Mesenchymal stem cell (in vitro differentiated cells and primary cell): ENCODE measurements around the gene MCEE.

ENCODE experiments used
- DNase-seq: peaks from one replicate; pipeline ENCODE4 v3.0.0-alpha.2; 2013
- H2AFZ ChIP-seq: one replicate; pipeline ENCODE4 v1.6.1; 2013; ENCODE audit warnings: low read depth, mild to moderate bottlenecking, control low read depth, inconsistent platforms, low read length, moderate library complexity
- H2AK5ac ChIP-seq: 2 replicates; pipeline ENCODE4 v1.6.1; 2013; ENCODE audit warnings: low read length, moderate library complexity, mild to moderate bottlenecking, inconsistent platforms; ENCODE audit not compliant: severe bottlenecking
- H2BK120ac ChIP-seq: one replicate; pipeline ENCODE4 v1.6.1; 2013; ENCODE audit warnings: low read depth, mild to moderate bottlenecking, inconsistent platforms, low read length, moderate library complexity
- H2BK12ac ChIP-seq, 2 experiments: one replicate each; pipeline ENCODE4 v1.6.1; 2013; ENCODE audit warnings: inconsistent platforms in 2 of 2, low read length in 2 of 2, mild to moderate bottlenecking in 2 of 2, moderate library complexity in 2 of 2, control low read depth in 1 of 2
- H2BK15ac ChIP-seq: one replicate; pipeline ENCODE4 v1.6.1; 2013; ENCODE audit warnings: mild to moderate bottlenecking, low read depth, inconsistent platforms; ENCODE audit not compliant: poor library complexity, severe bottlenecking
- H2BK5ac ChIP-seq: 2 replicates; pipeline ENCODE4 v1.6.1; 2013; ENCODE audit warnings: low read depth, mild to moderate bottlenecking, low read length, control low read depth, inconsistent platforms; ENCODE audit not compliant: poor library complexity, severe bottlenecking
- H3K14ac ChIP-seq, 2 experiments: one replicate each; pipeline ENCODE4 v1.6.1; 2013; ENCODE audit warnings: inconsistent platforms in 2 of 2, low read length in 2 of 2, control low read depth in 1 of 2, mild to moderate bottlenecking in 1 of 2, moderate library complexity in 1 of 2
- H3K18ac ChIP-seq, 2 experiments: one replicate each; pipeline ENCODE4 v1.6.1; 2013; ENCODE audit warnings: inconsistent platforms in 2 of 2, low read length in 2 of 2, control low read depth in 1 of 2, low read depth in 1 of 2, mild to moderate bottlenecking in 1 of 2
- H3K23ac ChIP-seq, 2 experiments: one replicate each; pipeline ENCODE4 v1.6.1; 2013; ENCODE audit warnings: inconsistent platforms in 2 of 2, low read length in 2 of 2, mild to moderate bottlenecking in 2 of 2, moderate library complexity in 2 of 2, control low read depth in 1 of 2
- H3K27ac ChIP-seq: 2 replicates; pipeline ENCODE4 v1.5.1; 2013; ENCODE audit warnings: mild to moderate bottlenecking, moderate library complexity, low read length, control low read depth, inconsistent platforms; ENCODE audit not compliant: poor library complexity, severe bottlenecking
- H3K27me3 ChIP-seq, 2 experiments: 2 replicates each; pipeline versions ENCODE4 v1.6.1 to v1.7.0; 2013; ENCODE audit warnings: low read length in 2 of 2, mild to moderate bottlenecking in 2 of 2, moderate library complexity in 2 of 2, control low read depth in 1 of 2, inconsistent platforms in 1 of 2; ENCODE audit not compliant: control insufficient read depth in 1 of 2, insufficient read depth in 1 of 2
- H3K36me3 ChIP-seq, 2 experiments: 2 replicates each; pipeline versions ENCODE4 v1.6.1 to v1.7.0; 2013; ENCODE audit warnings: low read length in 2 of 2, control low read depth in 1 of 2, inconsistent platforms in 1 of 2, low read depth in 1 of 2, mild to moderate bottlenecking in 1 of 2; ENCODE audit not compliant: insufficient read depth in 2 of 2, control insufficient read depth in 1 of 2
- H3K4ac ChIP-seq, 2 experiments: one replicate each; pipeline ENCODE4 v1.6.1; 2013; ENCODE audit warnings: inconsistent platforms in 2 of 2, low read length in 2 of 2, mild to moderate bottlenecking in 2 of 2, moderate library complexity in 2 of 2, control low read depth in 1 of 2, low read depth in 1 of 2
- H3K4me1 ChIP-seq: 2 replicates; pipeline ENCODE4 v1.6.1; 2013; ENCODE audit warnings: low read depth, low read length, control low read depth; ENCODE audit not compliant: control insufficient read depth, insufficient read depth
- H3K4me2 ChIP-seq: 2 replicates; pipeline ENCODE4 v1.6.1; 2013; ENCODE audit warnings: low read length, mild to moderate bottlenecking, inconsistent platforms; ENCODE audit not compliant: poor library complexity, severe bottlenecking
- H3K4me3 ChIP-seq, 2 experiments: 2 replicates each; pipeline versions ENCODE4 v1.5.1 to v1.7.0; 2013; ENCODE audit warnings: low read length in 2 of 2, mild to moderate bottlenecking in 2 of 2, control low read depth in 1 of 2, low read depth in 1 of 2; ENCODE audit not compliant: insufficient read depth in 1 of 2
- H3K79me1 ChIP-seq: replicated peaks from 2 replicates; pipeline ENCODE4 v1.6.1; 2013; ENCODE audit warnings: mild to moderate bottlenecking, control low read depth, low read length, inconsistent platforms; ENCODE audit not compliant: poor library complexity, severe bottlenecking
- H3K9ac ChIP-seq: 2 replicates; pipeline ENCODE4 v1.7.0; 2013; ENCODE audit warnings: mild to moderate bottlenecking, low read length, moderate library complexity
- H3K9me3 ChIP-seq: 2 replicates; pipeline ENCODE4 v1.7.0; 2013; ENCODE audit warnings: mild to moderate bottlenecking, low read length; ENCODE audit not compliant: control insufficient read depth
- H4K8ac ChIP-seq: one replicate; pipeline ENCODE4 v1.6.1; 2013; ENCODE audit warnings: inconsistent platforms, mild to moderate bottlenecking, low read length, moderate library complexity
- H4K91ac ChIP-seq: one replicate; pipeline ENCODE4 v1.6.1; 2013; ENCODE audit warnings: mild to moderate bottlenecking, low read length, inconsistent platforms
- WGBS: methylation state at CpG from one replicate; pipeline ENCODE4 v1.1.7; 2013; ENCODE audit warnings: mixed read lengths; 5-methylcytosine and 5-hydroxymethylcytosine counted together

The MCEE gene

GRCh38 chr2:71129114-71129901 is 721 bp downstream of the MCEE start:
- H3K4me2 ChIP-seq: peak overlapping the region; percentile 67
- WGBS: 3% methylated on average over 16 of the region's 18 CpGs
- no peaks in the 10 kb centered on the region for H3K27me3 ChIP-seq
- peak overlapping the region; percentile 87 for H3K27ac ChIP-seq
- H2AFZ ChIP-seq: peak overlapping the region; percentile 87
- peak overlapping the region in 1 of 2 experiments; percentile 12 for H2BK12ac ChIP-seq
- H4K91ac ChIP-seq: peak overlapping the region; percentile 77
- no peak overlapping the region for H2BK5ac ChIP-seq
- peak overlapping the region; percentile 90 to 99 for H3K4me3 ChIP-seq
- H3K79me1 ChIP-seq: no peaks in the 10 kb centered on the region
- peak overlapping the region in 1 of 2 experiments; percentile 96 for H3K14ac ChIP-seq
- no peak overlapping the region for H3K23ac ChIP-seq
- no peaks in the 10 kb centered on the region for H3K9me3 ChIP-seq
- peak overlapping the region; percentile 21 for H2BK120ac ChIP-seq
- peaks cover 6% of the 10 kb centered on the region for H3K4me1 ChIP-seq
- H2BK15ac ChIP-seq: peak overlapping the region; percentile 2
- peak overlapping the region; percentile 46 to 99 for H3K4ac ChIP-seq
- peak overlapping the region; percentile 85 for H4K8ac ChIP-seq
- DNase-seq: peak; percentile 23
- H3K18ac ChIP-seq: peak overlapping the region; percentile 79 to 98
- peaks cover 3 to 16% of the 10 kb centered on the region in 2 experiments for H3K36me3 ChIP-seq
- H3K9ac ChIP-seq: peak overlapping the region; percentile 97
- peak overlapping the region; percentile 64 for H2AK5ac ChIP-seq

GRCh38 chr2:71126957-71127356 is 3.1 kb downstream of the MCEE start:
- 100% methylated on average over 2 of the region's 3 CpGs for WGBS
- no peak overlapping the region for H3K14ac ChIP-seq
- H4K91ac ChIP-seq: no peak overlapping the region
- H2BK5ac ChIP-seq: no peak overlapping the region
- no peak overlapping the region for H2BK15ac ChIP-seq
- H4K8ac ChIP-seq: no peak overlapping the region
- H3K27me3 ChIP-seq: no peaks in the 10 kb centered on the region
- H2BK12ac ChIP-seq: no peak overlapping the region
- no peak overlapping the region for H3K27ac ChIP-seq
- H3K4me3 ChIP-seq: no peak overlapping the region
- no peak overlapping the region for H2BK120ac ChIP-seq
- no peak overlapping the region for H3K4me2 ChIP-seq
- H3K18ac ChIP-seq: no peak overlapping the region
- peaks cover 9 to 19% of the 10 kb centered on the region in 2 experiments for H3K36me3 ChIP-seq
- H3K4me1 ChIP-seq: peaks cover 6% of the 10 kb centered on the region
- H3K4ac ChIP-seq: no peak overlapping the region
- no peak overlapping the region for H3K9ac ChIP-seq
- DNase-seq: no peak
- H2AK5ac ChIP-seq: no peak overlapping the region
- peaks cover 7% of the 10 kb centered on the region for H3K79me1 ChIP-seq
- no peak overlapping the region for H3K23ac ChIP-seq
- no peak overlapping the region for H2AFZ ChIP-seq
- no peaks in the 10 kb centered on the region for H3K9me3 ChIP-seq

- Histone ChIP-seq H4K91ac (no peak overlapping the region), H3K27me3 (no peaks in the 10 kb centered on the region), H3K18ac (no peak overlapping the region), H3K4ac (no peak overlapping the region), H3K4me3 (no peak overlapping the region), H3K23ac (no peak overlapping the region), H3K9ac (no peak overlapping the region), H2AK5ac (no peak overlapping the region), H2BK120ac (no peak overlapping the region), H3K27ac (no peak overlapping the region), H3K4me2 (no peak overlapping the region), H4K8ac (no peak overlapping the region), H2BK12ac (no peak overlapping the region), H3K14ac (no peak overlapping the region), H3K4me1 (peaks cover 4% of the 10 kb centered on the region), H2BK15ac (no peak overlapping the region), H2AFZ (no peak overlapping the region), H3K79me1 (peaks cover 17% of the 10 kb centered on the region), H2BK5ac (no peak overlapping the region), H3K36me3 (peaks cover 12 to 30% of the 10 kb centered on the region in 2 experiments), H3K9me3 (no peaks in the 10 kb centered on the region)
- peak; percentile 22 for DNase-seq
- 96% methylated on average over 7 of the region's 7 CpGs for WGBS
Measured at GRCh38 chr2:71125506-71126294, 4.3 kb downstream of the MCEE start.
